Measurements from ENCODE around the gene TAF8.

The TAF8 gene

GRCh38 chr6:42043787-42044475 is 6.4 kb upstream of the TAF8 start:
- TF ChIP-seq CTCF (IDR thresholded peaks at IDR 0.05; ENCODE audit: insufficient read depth, low read length) (peak; percentile 83), SPI1 (IDR thresholded peaks at IDR 0.05; ENCODE audit: borderline replicate concordance, low read depth) (no peak)
- Histone ChIP-seq H3K27ac (replicated peaks) (no peak overlapping the region), H3K4me3 (replicated peaks; ENCODE audit: insufficient read depth, low read length) (no peak overlapping the region), H3K27me3 (ENCODE audit: insufficient read depth, poor library complexity, severe bottlenecking) (no peaks in the 10 kb centered on the region)
- peak; percentile 65 to 91 for DNase-seq (ENCODE audit: low read depth in 1 of 2, low spot score in 1 of 2)

GRCh38 chr6:42045538-42046460 is 4.5 kb upstream of the TAF8 start:
- peak; percentile 77 for TF ChIP-seq POLR2AphosphoS5 (IDR thresholded peaks at IDR 0.05; ENCODE audit: low read depth)
- peak; percentile 13; the same call in 1 of the 2 replicates for TF ChIP-seq SPI1 (IDR thresholded peaks at IDR 0.05; ENCODE audit: borderline replicate concordance, low read depth)
- TF ChIP-seq CTCF (IDR thresholded peaks at IDR 0.05; ENCODE audit: insufficient read depth, low read length), result no peak
- peak in 1 of 2 experiments; percentile 92 for DNase-seq (ENCODE audit: low read depth in 1 of 2, low spot score in 1 of 2)
- H3K27me3 ChIP-seq (ENCODE audit: insufficient read depth, poor library complexity, severe bottlenecking), result no peaks in the 10 kb centered on the region
- no peak overlapping the region for H3K4me3 ChIP-seq (replicated peaks; ENCODE audit: insufficient read depth, low read length)
- 0 out of 2 replicates have a peak overlapping the region, but pooled peaks have one; percentile 4 for H3K27ac ChIP-seq (replicated peaks)

GRCh38 chr6:42046464-42047212 is 3.7 kb upstream of the TAF8 start:
- no peak overlapping the region for H3K27ac ChIP-seq (replicated peaks)
- no peaks in the 10 kb centered on the region for H3K27me3 ChIP-seq (ENCODE audit: insufficient read depth, poor library complexity, severe bottlenecking)
- H3K4me3 ChIP-seq (replicated peaks; ENCODE audit: insufficient read depth, low read length), result no peak overlapping the region
- no peak for TF ChIP-seq SPI1 (IDR thresholded peaks at IDR 0.05; ENCODE audit: borderline replicate concordance, low read depth)
- no peak for TF ChIP-seq CTCF (IDR thresholded peaks at IDR 0.05; ENCODE audit: insufficient read depth, low read length)
- no peak for TF ChIP-seq REST (IDR thresholded peaks at IDR 0.05; ENCODE audit: insufficient replicate concordance, low read depth)
- no peak for TF ChIP-seq GABPA (IDR thresholded peaks at IDR 0.05; ENCODE audit: low read depth)
- TF ChIP-seq POLR2AphosphoS5 (IDR thresholded peaks at IDR 0.05; ENCODE audit: low read depth), result no peak
- DNase-seq (ENCODE audit: low read depth in 1 of 2, low spot score in 1 of 2), result no peak

- DNase-seq (ENCODE audit: low read depth in 1 of 2, low spot score in 1 of 2), result no peak
- H3K27ac ChIP-seq (replicated peaks), result no peak overlapping the region
- no peak for TF ChIP-seq CTCF (IDR thresholded peaks at IDR 0.05; ENCODE audit: insufficient read depth, low read length)
- no peak for TF ChIP-seq SPI1 (IDR thresholded peaks at IDR 0.05; ENCODE audit: borderline replicate concordance, low read depth)
- no peak for TF ChIP-seq GABPA (IDR thresholded peaks at IDR 0.05; ENCODE audit: low read depth)
- no peak for TF ChIP-seq REST (IDR thresholded peaks at IDR 0.05; ENCODE audit: insufficient replicate concordance, low read depth)
- no peak for TF ChIP-seq POLR2AphosphoS5 (IDR thresholded peaks at IDR 0.05; ENCODE audit: low read depth)
- no peak overlapping the region for H3K4me3 ChIP-seq (replicated peaks; ENCODE audit: insufficient read depth, low read length)
- no peaks in the 10 kb centered on the region for H3K27me3 ChIP-seq (ENCODE audit: insufficient read depth, poor library complexity, severe bottlenecking)
Observed at GRCh38 chr6:42047213-42047590, 3.1 kb upstream of the TAF8 start.
